Measurements from ENCODE around the gene SWI5.
A peak's percentile ranks its signal among the peaks of the same experiment; 100 is the strongest.

SWI5 gene

GRCh38 chr9:128252317-128253139 lies 23.5 kb upstream of the SWI5 start:
- DNase-seq = no peak

GRCh38 chr9:128253140-128253990 lies 22.7 kb upstream of the SWI5 start:
- no peak for DNase-seq

GRCh38 chr9:128253991-128254346 lies 22.1 kb upstream of the SWI5 start:
- DNase-seq = no peak

GRCh38 chr9:128254362-128254761 lies 21.7 kb upstream of the SWI5 start:
- no peak for DNase-seq

GRCh38 chr9:128254855-128255759 lies 21.0 kb upstream of the SWI5 start:
- peak; percentile 39 for DNase-seq

- DNase-seq = no peak
Observed at GRCh38 chr9:128257086-128257825, 18.8 kb upstream of the SWI5 start.

- DNase-seq = no peak
Observed at GRCh38 chr9:128257907-128258306, 18.2 kb upstream of the SWI5 start.

- DNase-seq = no peak
Observed at GRCh38 chr9:128258326-128258725, 17.8 kb upstream of the SWI5 start.

- no peak for DNase-seq
Observed at GRCh38 chr9:128259156-128259555, 16.9 kb upstream of the SWI5 start.

- no peak for DNase-seq
Observed at GRCh38 chr9:128260340-128260739, 15.7 kb upstream of the SWI5 start.

GRCh38 chr9:128262687-128263086 lies 13.4 kb upstream of the SWI5 start:
- no peak for DNase-seq

- DNase-seq = no peak
Observed at GRCh38 chr9:128265348-128265847, 10.7 kb upstream of the SWI5 start.

GRCh38 chr9:128266868-128267590 lies 9.0 kb upstream of the SWI5 start:
- no peak for DNase-seq

GRCh38 chr9:128271112-128271511 lies 5.0 kb upstream of the SWI5 start:
- DNase-seq = no peak

- no peak for DNase-seq
Observed at GRCh38 chr9:128271512-128271911, 4.6 kb upstream of the SWI5 start.

GRCh38 chr9:128274245-128274644 lies 1.8 kb upstream of the SWI5 start:
- no peak for DNase-seq

GRCh38 chr9:128275198-128276007 lies 673 bp upstream of the SWI5 start, which contains the start of gene GOLGA2:
Gene GOLGA2 (minus strand): TSS chr9:128276007. CDS start chr9:128275976, 31 bp downstream.
- DNase-seq = no peak

- no peak for DNase-seq
Observed at GRCh38 chr9:128276574-128277270, 646 bp downstream of the SWI5 start.

Measured in NCI-H2081 (cell line).